Neural cell (in vitro differentiated cells): ENCODE results near the gene DCUN1D1. TPM values are rescaled to one million over a fixed set of nuclear protein-coding genes. Genes with fewer than 3 reads are reported as not detected.

Experiments used
- H2AFZ ChIP-seq: fragments of 200-600, 300-800 bp; sonication (generic), shearing (Covaris generic); 2 replicates; pipeline ENCODE4 v1.6.0; 2014; ENCODE audit warnings: low read depth, mild to moderate bottlenecking, antibody characterized with exemption, low read length, moderate library complexity
- H3F3A ChIP-seq: fragments of 200-600 bp; shearing (Covaris generic); 2 replicates; pipeline ENCODE4 v1.6.1; 2016; ENCODE audit warnings: mild to moderate bottlenecking, moderate library complexity, mixed read lengths, antibody characterized with exemption, low read length; ENCODE audit not compliant: insufficient read depth, poor library complexity, severe bottlenecking
- H3K27ac ChIP-seq: fragments of 200-600, 300-800 bp; sonication (generic), shearing (Covaris generic); 2 replicates; pipeline ENCODE4 v1.5.1; 2014; ENCODE audit warnings: mild to moderate bottlenecking, low read length, moderate library complexity
- H3K27me3 ChIP-seq: fragments of 300-800, 200-600 bp; sonication (generic), shearing (Covaris generic); 2 replicates; pipeline ENCODE4 v1.6.0; 2014; ENCODE audit warnings: mild to moderate bottlenecking, low read depth, low read length, moderate library complexity; ENCODE audit not compliant: insufficient read depth
- H3K36me3 ChIP-seq: fragments of 300-800, 200-600 bp; sonication (generic), shearing (Covaris generic); 2 replicates; pipeline ENCODE4 v1.5.1; 2014; ENCODE audit warnings: mild to moderate bottlenecking, antibody characterized with exemption, low read length, moderate library complexity; ENCODE audit not compliant: insufficient read depth
- H3K4me2 ChIP-seq: fragments of 300-800, 200-600 bp; sonication (generic), shearing (Covaris generic); 2 replicates; pipeline ENCODE4 v1.6.0; 2014; ENCODE audit warnings: mild to moderate bottlenecking, low read length
- H3K4me3 ChIP-seq: fragments of 300-800, 200-600 bp; sonication (generic), shearing (Covaris generic); 2 replicates; pipeline ENCODE4 v1.5.1; 2014; ENCODE audit warnings: mild to moderate bottlenecking, low read length, moderate library complexity
- H3K79me2 ChIP-seq: fragments of 200-600 bp; shearing (Covaris generic); replicated peaks from 2 replicates; pipeline ENCODE4 v1.6.0; 2014; ENCODE audit warnings: mild to moderate bottlenecking, low read length, moderate library complexity; ENCODE audit not compliant: insufficient read depth
- H3K9ac ChIP-seq: fragments of 300-800, 200-600 bp; sonication (generic), shearing (Covaris generic); 2 replicates; pipeline ENCODE4 v1.6.1; 2016; ENCODE audit warnings: mild to moderate bottlenecking, low read length, mixed read lengths
- H3K9me2 ChIP-seq: fragments of 200-600 bp; shearing (Covaris generic); 2 replicates; pipeline ENCODE4 v1.6.1; 2016; ENCODE audit warnings: mild to moderate bottlenecking, low read length, mixed read lengths; ENCODE audit not compliant: insufficient read depth
- H3K9me3 ChIP-seq: fragments of 200-600, 300-800 bp; sonication (generic), shearing (Covaris generic); 2 replicates; pipeline ENCODE4 v1.6.1; 2016; ENCODE audit warnings: mild to moderate bottlenecking, mixed run types, low read length, moderate library complexity, mixed read lengths
- H4K20me1 ChIP-seq: fragments of 200-600 bp; shearing (Covaris generic); 2 replicates; pipeline ENCODE4 v1.6.1; 2016; ENCODE audit warnings: mild to moderate bottlenecking, mixed run types; ENCODE audit not compliant: insufficient read depth
- EP300 ChIP-seq: fragments of 450-650 bp; conservative IDR thresholded peaks from 2 replicates; pipeline ENCODE4 v1.6.1; 2014; ENCODE audit warnings: antibody characterized with exemption, mild to moderate bottlenecking, moderate library complexity; ENCODE audit not compliant: poor library complexity, severe bottlenecking
- EZH2 ChIP-seq: fragments of 200-600, 300-800 bp; shearing (Covaris generic), sonication (generic); IDR thresholded peaks from 2 replicates; pipeline ENCODE4 v1.6.1; 2014; ENCODE audit warnings: antibody characterized with exemption, low read length, borderline replicate concordance, mild to moderate bottlenecking; ENCODE audit not compliant: insufficient read depth, poor library complexity, severe bottlenecking
- MXI1 ChIP-seq: fragments of 450-650 bp; conservative IDR thresholded peaks from 2 replicates; pipeline ENCODE4 v1.6.1; 2014; ENCODE audit warnings: antibody characterized with exemption, mild to moderate bottlenecking; ENCODE audit not compliant: poor library complexity, severe bottlenecking
- POLR2AphosphoS5 ChIP-seq: IDR thresholded peaks from 2 replicates; pipeline ENCODE4 v1.6.1; 2012
- RAD21 ChIP-seq: fragments of 450-650 bp; conservative IDR thresholded peaks from 2 replicates; pipeline ENCODE4 v1.6.1; 2014; ENCODE audit warnings: antibody characterized with exemption, mild to moderate bottlenecking, moderate library complexity
- REST ChIP-seq: IDR thresholded peaks from 2 replicates; pipeline ENCODE4 v1.6.1; 2012; ENCODE audit warnings: borderline replicate concordance
- SMC3 ChIP-seq: fragments of 450-650 bp; conservative IDR thresholded peaks from 2 replicates; pipeline ENCODE4 v1.6.1; 2014; ENCODE audit warnings: antibody characterized with exemption, mild to moderate bottlenecking, moderate library complexity; ENCODE audit not compliant: poor library complexity
- TAF1 ChIP-seq: IDR thresholded peaks from 2 replicates; pipeline ENCODE4 v1.6.1; 2012; ENCODE audit warnings: low read depth
- polyA plus RNA-seq: library from polyadenylated mRNA; depleted of rRNA; stranded (reverse); fragments of >200 nt; gene quantifications from 2 replicates; pipeline ENCODE4 v1.2.3, GENCODE V29; 2014
- TF ChIP-seq, protein P1 (sequence below): fragments of 450-650 bp; IDR thresholded peaks from 2 replicates; pipeline ENCODE4 v1.5.1; 2014; ENCODE audit warnings: antibody characterized with exemption, mild to moderate bottlenecking, moderate library complexity; ENCODE audit not compliant: poor library complexity, severe bottlenecking

Gene DCUN1D1
- polyA plus RNA-seq, 1 donor from 2014 or later, result 33.4 TPM

- no peaks in the 10 kb centered on the region for H4K20me1 ChIP-seq
- no peaks in the 10 kb centered on the region for H3K9me3 ChIP-seq
- H2AFZ ChIP-seq, result no peak overlapping the region
- H3K9ac ChIP-seq, result no peak overlapping the region
- TF ChIP-seq POLR2AphosphoS5 (no peak), EP300 (no peak), REST (no peak), RAD21 (no peak), EZH2 (no peak), SMC3 (no peak), MXI1 (no peak), TAF1 (no peak)
- TF ChIP-seq, protein P1, sequence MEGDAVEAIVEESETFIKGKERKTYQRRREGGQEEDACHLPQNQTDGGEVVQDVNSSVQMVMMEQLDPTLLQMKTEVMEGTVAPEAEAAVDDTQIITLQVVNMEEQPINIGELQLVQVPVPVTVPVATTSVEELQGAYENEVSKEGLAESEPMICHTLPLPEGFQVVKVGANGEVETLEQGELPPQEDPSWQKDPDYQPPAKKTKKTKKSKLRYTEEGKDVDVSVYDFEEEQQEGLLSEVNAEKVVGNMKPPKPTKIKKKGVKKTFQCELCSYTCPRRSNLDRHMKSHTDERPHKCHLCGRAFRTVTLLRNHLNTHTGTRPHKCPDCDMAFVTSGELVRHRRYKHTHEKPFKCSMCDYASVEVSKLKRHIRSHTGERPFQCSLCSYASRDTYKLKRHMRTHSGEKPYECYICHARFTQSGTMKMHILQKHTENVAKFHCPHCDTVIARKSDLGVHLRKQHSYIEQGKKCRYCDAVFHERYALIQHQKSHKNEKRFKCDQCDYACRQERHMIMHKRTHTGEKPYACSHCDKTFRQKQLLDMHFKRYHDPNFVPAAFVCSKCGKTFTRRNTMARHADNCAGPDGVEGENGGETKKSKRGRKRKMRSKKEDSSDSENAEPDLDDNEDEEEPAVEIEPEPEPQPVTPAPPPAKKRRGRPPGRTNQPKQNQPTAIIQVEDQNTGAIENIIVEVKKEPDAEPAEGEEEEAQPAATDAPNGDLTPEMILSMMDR, result no peak
- no peak overlapping the region for H3K4me2 ChIP-seq
- no peaks in the 10 kb centered on the region for H3K27me3 ChIP-seq
- H3K27ac ChIP-seq, result no peak overlapping the region
- H3K36me3 ChIP-seq, result peaks cover 7% of the 10 kb centered on the region
- no peaks in the 10 kb centered on the region for H3K9me2 ChIP-seq
- H3K79me2 ChIP-seq, result no peaks in the 10 kb centered on the region
- H3K4me3 ChIP-seq, result no peak overlapping the region
- no peaks in the 10 kb centered on the region for H3F3A ChIP-seq
Observed at GRCh38 chr3:182889948-182890629, 90.2 kb downstream of the DCUN1D1 start.

Other genes starting within 250 kb of the DCUN1D1 start
- 29.9 and 31.2 TPM in 2 replicates for gene ATP11B, start 187.0 kb downstream of the DCUN1D1 start, polyA plus RNA-seq
- gene MCCC1, start 119.0 kb upstream of the DCUN1D1 start, polyA plus RNA-seq, result 29.6 and 32.9 TPM in 2 replicates
- 0.08 TPM in 1 of 2 replicates, not detected in the other for gene LAMP3, start 182.2 kb upstream of the DCUN1D1 start, polyA plus RNA-seq